GM21786 (cell line): ENCODE results near the gene TFAP2A.

Experiments used
- ATAC-seq: cut with Tn5 transposase; IDR thresholded peaks from one replicate; pipeline ENCODE4 v1.9.1; 2021; ENCODE audit not compliant: unreplicated experiment

Gene TFAP2A

DNA sequence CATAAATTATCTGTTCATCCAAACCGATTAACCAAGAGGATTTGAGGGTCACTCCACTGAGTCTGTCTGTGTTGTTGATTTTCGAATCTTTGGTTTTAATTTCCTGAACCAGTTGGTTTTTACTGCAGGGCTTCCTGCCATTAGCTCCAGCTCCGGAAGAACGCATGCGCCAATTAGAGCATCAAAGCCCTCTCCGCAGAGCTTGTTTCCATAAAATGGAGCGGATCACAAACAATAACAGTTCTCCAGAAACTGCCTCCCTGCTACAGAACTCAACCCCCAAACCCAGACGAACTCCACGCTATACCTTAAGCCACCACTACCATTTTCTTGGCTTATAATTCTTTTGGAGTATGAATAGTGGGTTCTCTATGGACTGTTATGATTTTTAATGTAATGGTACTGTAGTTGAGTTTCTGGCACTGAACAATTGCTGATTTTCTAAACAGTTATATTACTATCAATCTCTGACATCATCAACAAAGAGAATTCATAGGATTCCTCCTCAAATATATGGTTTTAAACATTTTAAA is 13.8 kb downstream of the TFAP2A start:
- no peak for ATAC-seq

DNA sequence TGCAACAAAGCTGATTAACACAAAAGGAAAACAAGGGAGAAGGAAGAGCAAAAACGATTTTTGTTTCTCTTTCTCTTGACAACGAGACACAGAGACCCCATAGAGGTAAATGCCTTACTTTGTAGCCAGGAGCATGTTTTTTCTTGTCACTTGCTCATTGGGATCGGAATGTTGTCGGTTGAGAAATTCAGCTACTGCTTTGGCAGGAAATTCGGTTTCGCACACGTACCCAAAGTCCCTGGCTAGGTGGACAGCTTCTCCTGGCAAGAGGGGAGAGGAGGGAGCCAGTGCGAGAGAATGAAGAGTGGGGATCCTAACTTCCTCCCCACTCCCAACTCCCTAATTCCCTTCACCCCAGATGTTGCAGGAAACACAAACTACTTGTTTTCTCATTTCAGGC is 14.5 kb downstream of the TFAP2A start:
- ATAC-seq: no peak

- ATAC-seq: no peak
Observed at GRCh38 chr6:10399451-10399850, 15.4 kb downstream of the TFAP2A start.

DNA sequence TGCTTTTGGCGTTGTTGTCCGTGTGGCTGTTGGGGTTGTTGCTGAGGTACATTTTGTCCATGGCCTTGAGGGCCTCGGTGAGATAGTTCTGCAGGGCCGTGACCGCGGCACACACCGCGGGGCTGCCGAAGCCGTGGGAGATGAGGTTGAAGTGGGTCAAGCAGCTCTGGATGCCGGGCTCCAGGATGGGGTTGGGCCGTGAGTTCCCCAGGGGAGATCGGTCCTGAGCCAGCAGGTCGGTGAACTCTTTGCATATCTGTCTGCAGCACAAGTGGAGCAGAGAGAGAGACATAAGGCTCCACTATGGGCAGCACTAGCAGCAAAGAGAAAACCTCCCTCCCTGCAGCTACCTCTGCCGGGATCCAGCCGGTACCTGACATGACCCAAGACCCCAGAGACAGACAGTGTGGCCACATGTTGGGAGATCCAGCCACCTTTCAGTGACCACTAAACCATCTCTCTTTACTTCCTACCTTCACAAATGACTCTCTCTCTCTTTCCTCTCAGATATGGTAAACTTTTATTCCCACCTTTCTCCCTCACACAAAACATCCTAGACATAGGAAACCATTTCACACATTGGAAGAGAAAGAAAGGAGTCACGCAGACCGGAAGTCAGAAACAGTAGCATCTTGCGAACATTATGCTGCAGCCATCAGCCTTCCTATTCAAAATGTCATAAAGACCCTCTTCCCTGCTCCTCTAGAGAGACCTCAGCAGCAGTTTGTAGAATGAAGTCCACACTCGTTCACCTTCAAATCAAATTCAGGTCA is 16.2 kb downstream of the TFAP2A start:
- no peak for ATAC-seq

DNA sequence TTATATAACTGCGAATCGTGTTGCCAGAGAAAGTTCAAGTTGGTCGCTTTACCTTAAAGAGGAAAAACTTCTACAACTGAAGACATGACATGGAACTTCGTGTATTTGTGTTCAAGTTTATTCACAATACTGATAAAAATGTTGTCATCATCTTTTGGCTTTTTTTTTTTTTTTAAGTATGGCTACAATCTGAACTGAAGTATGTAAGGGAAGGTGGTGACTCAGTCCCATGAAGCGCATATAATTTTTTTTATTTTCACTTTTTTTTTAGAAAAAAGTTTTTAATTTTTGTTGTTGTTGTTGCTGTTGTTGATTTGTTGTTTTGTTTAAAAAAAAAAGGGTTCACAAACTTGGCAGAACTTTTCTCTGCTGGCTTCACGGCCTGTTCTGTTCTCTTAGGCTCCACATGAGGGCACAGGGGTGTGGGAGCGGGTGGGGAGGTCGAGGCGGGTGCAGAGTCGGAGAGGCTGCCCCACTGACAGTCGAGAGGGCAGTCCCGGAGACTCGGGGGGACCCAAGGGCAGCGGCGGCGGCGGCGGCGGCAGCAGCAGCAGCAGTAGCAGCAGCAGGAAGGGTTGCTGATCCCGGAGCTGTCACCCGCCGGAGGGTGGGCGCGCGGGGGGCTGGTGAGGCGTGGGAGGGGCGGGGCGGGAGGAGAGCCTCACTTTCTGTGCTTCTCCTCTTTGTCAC is 17.0 kb downstream of the TFAP2A start:
- no peak for ATAC-seq

- no peak for ATAC-seq
Observed at GRCh38 chr6:10396785-10397184, 18.1 kb downstream of the TFAP2A start.

- ATAC-seq: no peak
Observed at GRCh38 chr6:10395704-10396546, 18.9 kb downstream of the TFAP2A start.

DNA sequence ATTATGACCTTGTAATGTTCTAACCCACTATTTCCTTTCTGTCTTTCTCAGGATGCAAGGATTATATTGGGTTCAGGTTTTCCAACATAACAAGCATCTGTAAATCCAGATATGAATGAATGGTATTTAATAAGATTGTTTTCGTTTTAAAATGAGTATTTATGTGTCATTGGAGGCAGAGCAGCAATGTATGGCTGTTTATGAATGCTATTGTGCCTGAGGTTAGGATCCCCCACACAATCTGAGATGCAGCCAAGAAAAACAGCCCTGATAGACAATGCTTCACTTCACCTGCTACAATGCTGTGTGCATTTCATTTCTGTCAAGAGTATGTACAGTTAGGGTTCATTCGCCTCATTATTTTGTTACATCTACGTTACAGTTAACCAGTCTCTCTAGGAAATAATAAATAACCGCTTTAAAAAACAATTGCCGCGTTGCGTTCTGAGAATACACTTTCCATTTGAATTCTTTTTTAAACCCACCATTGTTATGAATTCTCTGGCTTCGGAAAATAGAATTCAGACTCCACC is 19.6 kb downstream of the TFAP2A start:
- no peak for ATAC-seq

DNA sequence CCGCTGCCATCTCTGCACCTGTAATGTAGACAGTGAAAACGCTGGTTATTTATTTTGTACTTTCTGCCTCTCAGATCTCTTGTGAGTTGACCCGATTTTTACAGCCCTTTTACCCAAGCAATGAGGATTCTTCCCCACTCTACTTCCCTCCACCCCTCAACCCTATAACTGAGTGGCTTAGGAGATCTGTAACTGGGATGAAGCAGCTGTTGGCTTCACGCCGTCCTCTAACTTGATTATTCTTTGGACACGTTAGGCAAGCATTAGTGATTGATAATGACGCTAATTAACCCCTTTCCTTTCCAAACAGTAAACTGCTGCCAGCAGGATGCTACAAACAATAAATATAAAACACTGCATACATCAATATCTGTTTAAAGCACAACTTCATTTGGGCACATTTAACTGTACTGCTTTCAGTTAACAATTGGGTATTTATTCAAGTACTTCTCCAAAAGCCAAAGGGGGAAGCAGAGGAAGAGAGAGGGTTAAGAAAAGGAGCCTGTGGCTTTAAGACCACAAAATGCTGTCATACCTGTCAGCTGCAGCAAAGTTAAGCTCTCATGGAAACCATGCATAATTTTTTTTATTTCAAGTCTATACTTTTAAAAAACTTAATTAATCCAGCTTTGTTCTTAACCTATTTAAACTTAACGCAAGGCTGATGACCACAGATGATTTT is 21.2 kb downstream of the TFAP2A start:
- no peak for ATAC-seq

- ATAC-seq: no peak
Observed at GRCh38 chr6:10391799-10392198, 23.1 kb downstream of the TFAP2A start.

DNA sequence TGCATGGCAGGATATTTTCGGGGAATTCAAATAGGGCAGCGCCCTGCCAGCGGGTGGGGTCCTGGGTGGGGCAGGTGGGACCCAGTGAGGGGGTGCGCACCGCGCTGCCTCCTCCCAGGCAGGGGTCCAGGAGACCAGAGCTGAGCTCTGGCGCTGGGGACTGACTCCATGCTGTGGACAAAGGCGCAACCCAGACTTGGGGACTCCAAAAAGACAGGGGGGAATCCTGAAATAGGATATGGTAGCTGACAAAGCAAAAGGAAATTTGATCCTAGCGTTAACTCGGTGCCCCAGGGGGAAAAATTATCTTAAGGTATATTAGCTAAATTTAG is 23.6 kb downstream of the TFAP2A start:
- ATAC-seq: no peak

- ATAC-seq: no peak
Observed at GRCh38 chr6:10390495-10391298, 24.2 kb downstream of the TFAP2A start.

DNA sequence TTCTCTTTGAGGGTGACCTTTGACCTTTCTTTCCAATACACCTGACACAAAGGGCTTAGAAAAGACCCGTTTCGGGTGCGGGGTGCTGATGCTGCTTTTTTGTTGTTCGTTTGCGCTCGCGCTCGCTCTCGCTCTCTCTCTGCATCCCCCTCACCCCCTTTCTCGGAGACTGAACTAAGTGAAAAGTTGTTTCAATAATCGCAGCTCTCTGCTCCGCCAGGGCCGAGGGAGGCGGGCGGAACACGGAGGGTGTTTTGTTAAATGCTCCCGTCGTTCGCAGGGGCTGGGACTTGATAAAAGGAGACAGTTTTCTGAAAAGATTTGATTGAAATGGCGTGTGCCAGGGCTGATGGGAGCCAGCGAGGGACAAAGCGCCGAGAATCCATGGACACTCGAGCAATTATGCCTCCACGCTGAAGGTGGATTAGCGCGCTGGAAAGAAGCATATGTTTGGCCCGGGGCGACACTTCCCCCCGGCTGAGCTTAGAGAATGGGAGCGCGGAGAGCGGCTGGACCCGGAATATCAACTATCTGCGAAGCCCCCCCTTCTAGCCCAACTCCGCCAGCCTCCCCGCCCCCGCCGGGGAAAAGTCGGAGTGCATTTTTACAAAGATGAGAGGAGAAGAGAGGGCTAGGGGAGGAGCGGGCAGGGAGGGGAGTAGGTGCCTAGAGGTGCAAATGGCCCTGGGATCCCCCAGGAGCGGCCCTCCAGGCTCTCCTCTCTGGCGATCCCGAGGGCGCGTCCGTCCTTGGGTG is 25.0 kb downstream of the TFAP2A start:
- ATAC-seq: no peak

DNA sequence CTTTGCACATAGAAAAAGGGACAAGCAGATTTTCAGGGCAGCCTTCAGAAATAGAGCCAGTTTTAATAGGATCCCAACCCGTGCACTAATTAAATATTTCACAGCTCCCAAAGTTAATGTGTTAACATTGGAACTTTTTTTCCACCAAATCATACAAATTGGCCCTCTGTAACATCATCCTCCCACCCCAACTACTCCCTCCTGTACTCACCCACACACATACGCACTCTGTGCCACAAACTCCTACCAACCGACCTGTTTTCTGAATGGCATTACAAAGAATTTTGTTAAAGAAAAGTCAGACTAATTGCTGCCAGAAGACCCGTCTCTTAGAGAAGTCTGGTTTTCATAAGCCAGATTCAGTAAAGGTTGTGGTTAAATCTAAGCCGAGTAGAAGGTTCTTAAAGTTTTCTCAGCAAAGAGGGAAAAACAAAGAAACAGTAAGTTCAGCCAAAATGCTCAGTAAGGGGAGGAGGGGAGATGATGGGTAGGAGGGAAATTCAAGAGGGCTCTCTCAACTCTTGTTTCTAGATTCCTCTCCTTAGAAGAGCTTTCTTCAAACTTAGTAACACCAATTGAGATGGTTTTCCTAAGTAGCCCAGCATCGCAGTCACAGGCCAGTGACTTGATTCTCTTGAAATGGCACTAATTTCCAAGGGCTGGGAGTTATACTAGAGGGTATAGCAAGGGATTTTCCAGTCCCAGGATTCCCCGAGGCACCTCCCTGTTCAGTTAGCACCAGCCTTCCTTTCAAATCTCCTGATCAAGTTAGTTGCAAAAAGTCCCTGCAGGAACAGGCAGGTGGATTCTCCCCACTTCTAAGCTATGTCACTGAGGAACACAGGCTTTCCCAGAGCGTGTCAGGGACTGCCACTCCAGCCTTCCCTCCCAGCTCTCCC is 27.9 kb downstream of the TFAP2A start:
- ATAC-seq: no peak

DNA sequence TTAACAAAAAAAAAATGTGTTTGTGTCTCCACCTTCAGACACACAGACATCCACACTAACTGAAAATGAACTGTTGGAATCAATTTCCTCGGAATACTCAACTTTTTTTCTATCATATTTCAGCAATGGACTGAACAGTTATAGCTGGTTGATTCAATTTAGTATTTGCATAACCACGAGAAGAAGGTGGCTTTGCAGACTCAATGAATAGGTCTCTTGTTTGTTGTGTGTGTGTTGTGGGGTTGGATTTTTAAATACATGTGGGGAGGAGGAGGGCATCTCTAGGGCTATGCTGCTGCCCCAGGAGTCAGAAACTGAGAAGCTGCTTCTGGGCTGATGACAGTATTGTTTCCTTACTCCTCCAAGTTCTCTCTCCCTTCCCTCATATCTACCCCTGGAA is 28.7 kb downstream of the TFAP2A start:
- no peak for ATAC-seq

DNA sequence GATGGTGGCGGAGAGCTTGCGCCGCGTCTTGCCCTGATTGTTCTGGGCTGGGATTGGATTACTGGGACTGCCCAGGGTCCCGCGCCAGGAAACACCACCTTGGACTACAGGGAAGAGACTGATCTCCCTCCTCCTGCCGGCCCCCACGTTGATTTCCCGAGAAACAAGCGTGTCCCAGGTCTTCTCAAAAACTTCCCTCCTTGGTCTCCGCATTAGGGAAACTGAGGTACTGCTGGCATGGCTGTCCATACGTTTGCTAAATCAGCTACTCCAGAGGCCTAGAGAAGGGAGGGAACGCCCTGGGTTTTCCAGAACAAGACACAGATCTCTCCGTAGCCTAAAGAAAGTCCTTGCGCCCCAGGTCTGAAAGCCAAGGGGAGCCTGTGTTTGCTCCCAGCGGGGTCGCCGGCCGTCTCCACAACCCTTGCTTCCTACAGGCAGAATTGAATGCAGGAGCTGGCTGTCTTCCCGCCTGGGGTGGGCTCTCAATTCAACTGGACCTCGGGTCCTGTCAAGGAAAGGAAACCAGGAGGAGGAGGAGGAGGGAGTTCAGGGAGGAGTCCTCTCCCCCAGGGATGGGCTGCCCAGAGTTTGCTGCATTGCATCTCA is 29.2 kb downstream of the TFAP2A start:
- ATAC-seq: no peak

DNA sequence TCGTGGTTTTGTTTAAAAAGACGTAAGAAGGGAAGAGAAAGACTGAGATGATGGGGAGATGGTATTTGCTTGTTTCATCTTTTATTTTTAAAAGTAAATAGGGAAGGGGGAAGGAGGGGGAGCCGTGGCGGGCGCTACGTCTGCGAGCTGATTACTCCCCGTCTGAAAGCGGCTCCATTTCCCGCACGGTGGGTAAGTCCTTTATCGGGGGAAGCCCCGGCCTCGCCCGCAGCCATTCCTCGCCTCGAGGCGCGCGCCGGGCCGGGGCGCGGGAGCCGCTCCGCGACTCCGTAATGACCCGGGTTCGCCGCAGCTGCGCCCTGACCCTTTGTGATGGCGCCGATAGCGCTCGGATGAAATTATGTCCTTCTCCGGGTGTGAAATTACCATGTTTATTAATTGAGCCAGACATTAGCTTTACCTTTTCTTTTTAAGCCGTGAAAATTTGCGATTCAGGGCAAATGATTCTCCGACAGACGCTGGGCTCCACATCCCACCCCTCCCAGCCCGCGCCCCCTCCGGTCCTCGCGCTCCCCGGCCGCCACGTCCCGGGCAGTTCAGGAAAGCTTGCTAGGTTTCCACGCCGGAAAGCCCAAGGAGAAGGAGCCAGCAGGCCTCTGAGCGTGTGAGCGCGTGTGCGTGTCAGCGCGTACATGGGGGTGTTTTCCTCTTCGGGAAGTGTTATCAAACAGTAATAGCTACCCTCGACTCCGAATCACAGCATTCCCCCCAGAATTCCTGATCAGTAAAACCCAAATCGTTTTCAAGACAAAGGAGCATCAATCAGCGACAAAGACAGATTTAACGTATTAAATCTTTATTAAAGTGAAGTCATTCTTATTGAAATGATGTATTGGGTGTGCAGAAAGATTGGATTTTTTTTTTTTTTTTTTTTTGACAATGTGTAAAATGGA is 30.0 kb downstream of the TFAP2A start:
- no peak for ATAC-seq
